ENCODE data around the gene IDS. TPM values are rescaled to one million over a fixed set of nuclear protein-coding genes. Genes with fewer than 3 reads are reported as not detected.
"Not testable (repeated sequence)": the region's sequence is repeated elsewhere in the genome, so short reads cannot be mapped to it uniquely, and the experiment has no call there.

Gene IDS
- total and polyA plus RNA-seq, 2 donors = 10.3 to 33.5 TPM

- H3K27ac ChIP-seq (ENCODE audit: low read depth in 1 of 2, low read length in 1 of 2) = no peak overlapping the region
- peak in 1 of 9 donors; percentile 33 for DNase-seq (ENCODE audit: low read depth in 6 of 9, low spot score in 9 of 9)
- no peak overlapping the region for H3K4me3 ChIP-seq (ENCODE audit: low read length in 2 of 2)
- peaks cover 3 to 17% of the 10 kb centered on the region in 2 donors for H3K4me1 ChIP-seq (ENCODE audit: control insufficient read depth in 2 of 2, insufficient read depth in 2 of 2, low read length in 2 of 2)
- WGBS = 24% methylated on average over 4 of the region's 4 CpGs
- no peaks in the 10 kb centered on the region for H3K36me3 ChIP-seq (ENCODE audit: control insufficient read depth in 2 of 2, insufficient read depth in 2 of 2, low read length in 1 of 2)
- H3K27me3 ChIP-seq (ENCODE audit: control insufficient read depth in 2 of 2, insufficient read depth in 1 of 2, low read length in 1 of 2) = peaks cover 0 to 2% of the 10 kb centered on the region in 2 donors
- no peaks in the 10 kb centered on the region for H3K9me3 ChIP-seq (ENCODE audit: control insufficient read depth in 2 of 2, insufficient read depth in 1 of 2, low read length in 1 of 2)
Observed at GRCh38 chrX:149510386-149510785, 5.3 kb upstream of the IDS start.

- Histone ChIP-seq H3K27me3 (ENCODE audit: control insufficient read depth in 2 of 2, insufficient read depth in 1 of 2, low read length in 1 of 2) (peaks cover 0 to 2% of the 10 kb centered on the region in 2 donors), H3K9me3 (ENCODE audit: control insufficient read depth in 2 of 2, insufficient read depth in 1 of 2, low read length in 1 of 2) (no peaks in the 10 kb centered on the region), H3K27ac (ENCODE audit: low read depth in 1 of 2, low read length in 1 of 2) (no peak overlapping the region), H3K36me3 (ENCODE audit: control insufficient read depth in 2 of 2, insufficient read depth in 2 of 2, low read length in 1 of 2) (no peaks in the 10 kb centered on the region), H3K4me1 (ENCODE audit: control insufficient read depth in 2 of 2, insufficient read depth in 2 of 2, low read length in 2 of 2) (peaks cover 3 to 16% of the 10 kb centered on the region in 2 donors), H3K4me3 (ENCODE audit: low read length in 2 of 2) (no peak overlapping the region)
- 95% methylated on average over 1 of the region's 1 CpG for WGBS
- no peak for DNase-seq (ENCODE audit: low read depth in 6 of 9, low spot score in 9 of 9)
Observed at GRCh38 chrX:149508467-149508866, 3.4 kb upstream of the IDS start.

- Histone ChIP-seq H3K27ac (ENCODE audit: low read depth in 1 of 2, low read length in 1 of 2) (no peak overlapping the region), H3K4me3 (ENCODE audit: low read length in 2 of 2) (no peak overlapping the region), H3K4me1 (ENCODE audit: control insufficient read depth in 2 of 2, insufficient read depth in 2 of 2, low read length in 2 of 2) (peaks cover 3 to 14% of the 10 kb centered on the region in 2 donors), H3K27me3 (ENCODE audit: control insufficient read depth in 2 of 2, insufficient read depth in 1 of 2, low read length in 1 of 2) (peaks cover 0 to 2% of the 10 kb centered on the region in 2 donors), H3K36me3 (ENCODE audit: control insufficient read depth in 2 of 2, insufficient read depth in 2 of 2, low read length in 1 of 2) (no peaks in the 10 kb centered on the region), H3K9me3 (ENCODE audit: control insufficient read depth in 2 of 2, insufficient read depth in 1 of 2, low read length in 1 of 2) (no peaks in the 10 kb centered on the region)
- no peak for DNase-seq (ENCODE audit: low read depth in 6 of 9, low spot score in 9 of 9)
- WGBS = 97% methylated on average over 2 of the region's 2 CpGs
Observed at GRCh38 chrX:149506349-149506748, 1.2 kb upstream of the IDS start.

- Histone ChIP-seq H3K4me1 (ENCODE audit: control insufficient read depth in 2 of 2, insufficient read depth in 2 of 2, low read length in 2 of 2) (peaks cover 3 to 14% of the 10 kb centered on the region in 2 donors), H3K9me3 (ENCODE audit: control insufficient read depth in 2 of 2, insufficient read depth in 1 of 2, low read length in 1 of 2) (no peaks in the 10 kb centered on the region), H3K27me3 (ENCODE audit: control insufficient read depth in 2 of 2, insufficient read depth in 1 of 2, low read length in 1 of 2) (peaks cover 0 to 2% of the 10 kb centered on the region in 2 donors), H3K36me3 (ENCODE audit: control insufficient read depth in 2 of 2, insufficient read depth in 2 of 2, low read length in 1 of 2) (no peaks in the 10 kb centered on the region), H3K4me3 (ENCODE audit: low read length in 2 of 2) (peak overlapping the region in 1 of 2 donors; percentile 58), H3K27ac (ENCODE audit: low read depth in 1 of 2, low read length in 1 of 2) (no peak overlapping the region)
- no peak for DNase-seq (ENCODE audit: low read depth in 6 of 9, low spot score in 9 of 9)
- WGBS = 94% methylated on average over 9 of the region's 9 CpGs
Observed at GRCh38 chrX:149505671-149506070, 565 bp upstream of the IDS start.

GRCh38 chrX:149504226-149504914 lies 736 bp downstream of the IDS start:
- Histone ChIP-seq H3K4me3 (ENCODE audit: low read length in 2 of 2) (peak overlapping the region; percentile 57 to 58), H3K4me1 (ENCODE audit: control insufficient read depth in 2 of 2, insufficient read depth in 2 of 2, low read length in 2 of 2) (peaks cover 3 to 14% of the 10 kb centered on the region in 2 donors), H3K9me3 (ENCODE audit: control insufficient read depth in 2 of 2, insufficient read depth in 1 of 2, low read length in 1 of 2) (no peaks in the 10 kb centered on the region), H3K27ac (ENCODE audit: low read depth in 1 of 2, low read length in 1 of 2) (peak overlapping the region in 1 of 2 donors; percentile 78), H3K36me3 (ENCODE audit: control insufficient read depth in 2 of 2, insufficient read depth in 2 of 2, low read length in 1 of 2) (no peaks in the 10 kb centered on the region), H3K27me3 (ENCODE audit: control insufficient read depth in 2 of 2, insufficient read depth in 1 of 2, low read length in 1 of 2) (peaks cover 0 to 2% of the 10 kb centered on the region in 2 donors)
- peak in 3 of 9 donors; percentile 11 to 47 (median 14) for DNase-seq (ENCODE audit: low read depth in 6 of 9, low spot score in 9 of 9)
- 45% methylated on average over 10 of the region's 10 CpGs for WGBS

- WGBS = 6% methylated on average over 3 of the region's 10 CpGs
- H3K4me3 ChIP-seq (ENCODE audit: low read length in 2 of 2); H3K27me3 ChIP-seq (ENCODE audit: control insufficient read depth in 2 of 2, insufficient read depth in 1 of 2, low read length in 1 of 2); H3K36me3 ChIP-seq (ENCODE audit: control insufficient read depth in 2 of 2, insufficient read depth in 2 of 2, low read length in 1 of 2); H3K27ac ChIP-seq (ENCODE audit: low read depth in 1 of 2, low read length in 1 of 2); H3K9me3 ChIP-seq (ENCODE audit: control insufficient read depth in 2 of 2, insufficient read depth in 1 of 2, low read length in 1 of 2): not testable (repeated sequence)
- peak in 1 of 9 donors; percentile 54 for DNase-seq (ENCODE audit: low read depth in 6 of 9, low spot score in 9 of 9)
- peaks cover 3 to 14% of the 10 kb centered on the region in 2 donors for H3K4me1 ChIP-seq (ENCODE audit: control insufficient read depth in 2 of 2, insufficient read depth in 2 of 2, low read length in 2 of 2)
Observed at GRCh38 chrX:149503446-149503845, 1.7 kb downstream of the IDS start.

GRCh38 chrX:149502923-149503322 lies 2.2 kb downstream of the IDS start:
- not testable (repeated sequence) for H3K27ac ChIP-seq (ENCODE audit: low read depth in 1 of 2, low read length in 1 of 2); DNase-seq (ENCODE audit: low read depth in 6 of 9, low spot score in 9 of 9)

GRCh38 chrX:149499766-149500165 lies 5.3 kb downstream of the IDS start:
- DNase-seq (ENCODE audit: low read depth in 6 of 9, low spot score in 9 of 9) = no peak
- WGBS = 95% methylated on average over 5 of the region's 5 CpGs
- peaks cover 0 to 7% of the 10 kb centered on the region in 2 donors for H3K4me1 ChIP-seq (ENCODE audit: control insufficient read depth in 2 of 2, insufficient read depth in 2 of 2, low read length in 2 of 2)
- no peaks in the 10 kb centered on the region for H3K27me3 ChIP-seq (ENCODE audit: control insufficient read depth in 2 of 2, insufficient read depth in 1 of 2, low read length in 1 of 2)
- H3K36me3 ChIP-seq (ENCODE audit: control insufficient read depth in 2 of 2, insufficient read depth in 2 of 2, low read length in 1 of 2) = peaks cover 18 to 20% of the 10 kb centered on the region in 2 donors
- no peak overlapping the region for H3K4me3 ChIP-seq (ENCODE audit: low read length in 2 of 2)
- H3K27ac ChIP-seq (ENCODE audit: low read depth in 1 of 2, low read length in 1 of 2) = no peak overlapping the region
- no peaks in the 10 kb centered on the region for H3K9me3 ChIP-seq (ENCODE audit: control insufficient read depth in 2 of 2, insufficient read depth in 1 of 2, low read length in 1 of 2)

More at GRCh38 chrX:149502923-149503322, 2.2 kb downstream of the IDS start:
- H3K4me3 ChIP-seq (ENCODE audit: low read length in 2 of 2); H3K27me3 ChIP-seq (ENCODE audit: control insufficient read depth in 2 of 2, insufficient read depth in 1 of 2, low read length in 1 of 2); H3K9me3 ChIP-seq (ENCODE audit: control insufficient read depth in 2 of 2, insufficient read depth in 1 of 2, low read length in 1 of 2); H3K36me3 ChIP-seq (ENCODE audit: control insufficient read depth in 2 of 2, insufficient read depth in 2 of 2, low read length in 1 of 2): not testable (repeated sequence)
- peaks cover 3 to 14% of the 10 kb centered on the region in 2 donors for H3K4me1 ChIP-seq (ENCODE audit: control insufficient read depth in 2 of 2, insufficient read depth in 2 of 2, low read length in 2 of 2)
- 57% methylated on average over 5 of the region's 5 CpGs for WGBS

GRCh38 chrX:149498767-149499166 lies 6.3 kb downstream of the IDS start:
- no peak overlapping the region for H3K27ac ChIP-seq (ENCODE audit: low read depth in 1 of 2, low read length in 1 of 2)
- H3K9me3 ChIP-seq (ENCODE audit: control insufficient read depth in 2 of 2, insufficient read depth in 1 of 2, low read length in 1 of 2) = no peaks in the 10 kb centered on the region
- WGBS = over 99% methylated on average over 4 of the region's 4 CpGs
- peaks cover 0 to 3% of the 10 kb centered on the region in 2 donors for H3K4me1 ChIP-seq (ENCODE audit: control insufficient read depth in 2 of 2, insufficient read depth in 2 of 2, low read length in 2 of 2)
- no peak for DNase-seq (ENCODE audit: low read depth in 6 of 9, low spot score in 9 of 9)
- H3K27me3 ChIP-seq (ENCODE audit: control insufficient read depth in 2 of 2, insufficient read depth in 1 of 2, low read length in 1 of 2) = no peaks in the 10 kb centered on the region
- no peak overlapping the region for H3K4me3 ChIP-seq (ENCODE audit: low read length in 2 of 2)
- H3K36me3 ChIP-seq (ENCODE audit: control insufficient read depth in 2 of 2, insufficient read depth in 2 of 2, low read length in 1 of 2) = peaks cover 24 to 30% of the 10 kb centered on the region in 2 donors

All from thymus (tissue), 11 donors.